NCI-H510A treated with DMSO at 0.1 percent for 48 hours (cell line): ENCODE data around the gene FES.

ENCODE experiments used
- DNase-seq: peaks from one replicate; lab custom pipeline; 2025; lab: John Stamatoyannopoulos, UW

Gene FES

GRCh38 chr15:90931575-90931827, 47.2 kb downstream of the FES start:
- DNase-seq: no peak

- peak; percentile 93 for DNase-seq
Observed at GRCh38 chr15:90931828-90932659, 47.7 kb downstream of the FES start, which contains the start of gene HDDC3. Gene HDDC3 (minus strand): TSS chr15:90932549. CDS start chr15:90932540, 9 bp downstream.

GRCh38 chr15:90932660-90932991, 48.3 kb downstream of the FES start:
- no peak for DNase-seq

- DNase-seq: no peak
Observed at GRCh38 chr15:90933301-90933700, 49.0 kb downstream of the FES start.

- DNase-seq: peak; percentile 89
Observed at GRCh38 chr15:90934256-90934948, 50.1 kb downstream of the FES start.

- peak; percentile 89 for DNase-seq
Observed at GRCh38 chr15:90934949-90935751, 50.8 kb downstream of the FES start, which contains the start of gene UNC45A. Gene UNC45A (plus strand): TSS chr15:90935285. CDS start chr15:90935325, 40 bp downstream.

DNA sequence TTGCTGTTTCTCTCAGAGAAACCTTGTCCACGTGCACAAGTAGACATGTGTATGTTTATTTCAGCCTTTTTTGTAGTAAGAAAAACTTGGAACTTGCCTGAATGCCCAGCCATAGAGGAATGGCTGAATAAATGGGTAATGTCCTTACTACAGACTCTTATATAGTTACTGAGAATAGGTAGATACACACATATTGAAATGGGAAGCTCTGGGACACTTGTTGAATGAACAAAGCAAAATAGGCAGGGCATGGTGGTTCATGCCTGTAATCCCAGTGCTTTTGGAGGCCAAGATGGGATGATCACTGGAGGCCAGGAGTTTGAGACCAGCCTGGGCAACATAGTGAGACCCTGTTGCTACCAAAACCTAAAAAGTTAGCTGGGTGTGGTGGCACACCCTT, 52.5 kb downstream of the FES start:
- DNase-seq: no peak

DNA sequence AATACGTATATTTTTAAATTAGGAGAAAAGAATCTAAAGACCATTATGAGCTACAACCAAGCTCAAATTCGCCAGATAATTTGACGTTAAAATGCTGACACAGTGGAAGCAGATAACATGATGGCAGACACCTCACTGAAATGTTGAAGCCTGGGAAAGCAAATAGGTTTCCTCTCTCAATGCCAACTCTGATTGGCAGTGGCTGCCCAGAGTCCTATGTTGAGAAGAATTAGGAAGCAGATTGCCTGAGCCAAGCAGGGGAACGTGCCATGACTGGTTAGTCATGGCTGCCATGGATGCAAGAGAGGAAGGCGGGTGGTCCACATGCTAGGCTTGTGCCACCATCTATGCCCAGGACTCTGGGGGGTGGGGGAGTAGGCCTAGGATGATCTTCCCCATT, 54.0 kb downstream of the FES start:
- no peak for DNase-seq

DNA sequence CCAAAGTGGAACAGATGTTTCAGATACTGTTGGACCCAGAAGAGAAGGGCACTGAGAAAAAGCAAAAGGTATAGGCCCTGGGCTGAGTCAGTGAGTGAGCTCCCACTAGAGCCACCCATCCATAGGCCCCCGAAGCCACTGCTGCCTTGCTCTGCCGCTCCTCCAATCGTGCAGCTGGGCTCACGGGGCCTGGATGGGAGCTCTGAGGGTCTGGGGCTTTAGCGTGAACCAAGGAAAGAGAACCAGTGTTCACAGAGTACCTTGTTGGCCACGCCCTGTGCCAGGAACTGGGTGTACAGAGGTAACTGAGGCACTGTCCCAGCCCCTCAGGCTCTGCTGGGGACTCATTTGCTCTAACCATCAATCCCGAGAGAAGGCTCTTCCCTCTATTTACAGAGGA, 55.5 kb downstream of the FES start:
- no peak for DNase-seq

- DNase-seq: no peak
Observed at GRCh38 chr15:90941038-90941437, 56.7 kb downstream of the FES start.

DNA sequence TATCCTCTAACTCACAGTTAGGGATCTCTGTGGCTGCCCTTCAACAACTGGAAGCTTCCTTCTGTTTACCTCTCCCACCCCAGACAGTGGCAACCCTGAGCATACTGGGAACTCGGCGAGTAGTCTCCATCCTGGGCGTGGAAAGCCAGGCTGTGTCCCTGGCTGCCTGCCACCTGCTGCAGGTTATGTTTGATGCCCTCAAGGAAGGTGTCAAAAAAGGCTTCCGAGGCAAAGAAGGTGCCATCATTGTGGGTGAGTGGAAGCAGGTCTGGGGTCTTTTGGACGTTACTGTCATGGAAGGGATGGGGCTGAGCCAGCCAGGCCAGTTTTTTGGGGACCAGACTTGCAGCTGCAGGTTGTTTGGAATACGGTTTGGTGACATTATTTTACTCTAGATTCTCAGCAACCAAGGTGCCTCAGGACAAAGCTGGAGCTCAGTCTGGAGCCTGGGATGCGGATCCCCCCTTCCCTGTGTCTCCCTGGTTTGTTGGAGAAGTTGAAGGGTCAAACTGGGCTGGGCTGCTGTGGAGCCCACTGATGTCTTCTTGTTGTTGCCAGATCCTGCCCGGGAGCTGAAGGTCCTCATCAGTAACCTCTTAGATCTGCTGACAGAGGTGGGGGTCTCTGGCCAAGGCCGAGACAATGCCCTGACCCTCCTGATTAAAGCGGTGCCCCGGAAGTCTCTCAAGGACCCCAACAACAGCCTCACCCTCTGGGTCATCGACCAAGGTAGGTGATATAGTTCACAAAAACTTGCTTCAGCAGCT, 58.2 kb downstream of the FES start:
- no peak for DNase-seq

DNA sequence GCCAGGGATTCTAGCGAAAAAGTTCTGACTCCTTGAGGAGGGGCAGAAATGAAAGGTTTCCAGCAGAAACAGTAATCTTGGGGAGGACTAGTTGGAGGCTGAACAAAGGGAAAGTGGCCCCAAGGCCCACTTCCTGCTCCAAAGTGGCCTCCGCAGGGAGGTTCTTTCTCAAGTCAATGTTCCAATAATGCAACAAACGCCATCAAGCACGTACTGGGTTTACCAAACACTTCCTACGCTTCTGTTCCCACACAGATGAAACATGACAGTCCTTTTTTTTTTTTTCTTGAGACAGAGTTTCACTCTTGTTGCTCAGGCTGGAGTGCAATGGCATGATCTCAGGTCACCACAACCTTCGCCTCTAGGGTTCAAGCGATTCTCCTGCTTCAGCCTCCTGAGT, 60.8 kb downstream of the FES start:
- no peak for DNase-seq
